ENCODE results near the gene DOK7.

The DOK7 gene

DNA sequence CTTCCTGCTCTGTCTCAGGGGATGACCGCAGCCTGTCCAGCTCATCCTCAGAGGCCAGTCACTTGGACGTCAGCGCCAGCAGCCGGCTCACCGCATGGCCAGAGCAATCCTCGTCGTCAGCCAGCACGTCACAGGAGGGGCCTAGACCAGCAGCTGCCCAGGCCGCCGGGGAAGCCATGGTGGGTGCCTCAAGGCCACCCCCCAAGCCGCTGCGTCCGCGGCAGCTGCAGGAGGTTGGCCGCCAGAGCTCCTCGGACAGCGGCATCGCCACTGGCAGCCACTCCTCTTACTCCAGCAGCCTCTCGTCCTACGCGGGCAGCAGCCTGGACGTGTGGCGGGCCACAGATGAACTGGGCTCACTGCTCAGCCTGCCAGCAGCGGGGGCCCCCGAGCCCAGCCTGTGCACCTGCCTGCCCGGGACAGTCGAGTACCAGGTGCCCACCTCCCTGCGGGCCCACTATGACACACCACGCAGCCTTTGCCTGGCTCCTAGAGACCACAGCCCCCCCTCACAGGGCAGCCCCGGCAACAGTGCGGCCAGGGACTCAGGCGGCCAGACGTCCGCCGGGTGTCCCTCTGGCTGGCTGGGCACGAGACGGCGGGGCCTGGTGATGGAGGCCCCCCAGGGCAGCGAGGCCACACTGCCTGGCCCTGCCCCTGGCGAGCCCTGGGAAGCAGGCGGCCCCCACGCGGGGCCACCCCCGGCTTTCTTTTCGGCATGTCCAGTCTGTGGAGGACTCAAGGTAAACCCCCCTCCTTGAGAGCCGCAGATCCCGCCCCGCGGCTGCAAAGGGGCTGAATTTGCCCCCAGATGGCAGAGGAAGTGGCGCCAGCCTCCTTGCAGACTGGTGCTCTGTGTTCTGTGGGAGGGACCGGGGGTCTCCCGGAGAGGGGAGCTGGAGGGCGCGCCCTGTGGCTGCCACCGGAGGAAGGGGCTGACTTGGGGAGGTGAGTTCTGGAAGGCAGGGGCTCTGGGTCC lies 29.9 kb downstream of the DOK7 start:
- DNase-seq (ENCODE audit: low spot score) (no peak), ATAC-seq (ENCODE audit: low read depth) (no peak)
- Histone ChIP-seq H3K27me3 (ENCODE audit: insufficient read depth, poor library complexity, severe bottlenecking) (no peaks in the 10 kb centered on the region), H3K27ac (ENCODE audit: poor library complexity, severe bottlenecking) (no peak overlapping the region), H3K9me3 (ENCODE audit: severe bottlenecking) (no peaks in the 10 kb centered on the region), H3K4me3 (ENCODE audit: severe bottlenecking) (no peak overlapping the region), H3K4me1 (ENCODE audit: insufficient read depth, poor library complexity, severe bottlenecking) (no peaks in the 10 kb centered on the region), H3K36me3 (ENCODE audit: low read depth) (peaks cover 12% of the 10 kb centered on the region)
- TF ChIP-seq, protein P1, sequence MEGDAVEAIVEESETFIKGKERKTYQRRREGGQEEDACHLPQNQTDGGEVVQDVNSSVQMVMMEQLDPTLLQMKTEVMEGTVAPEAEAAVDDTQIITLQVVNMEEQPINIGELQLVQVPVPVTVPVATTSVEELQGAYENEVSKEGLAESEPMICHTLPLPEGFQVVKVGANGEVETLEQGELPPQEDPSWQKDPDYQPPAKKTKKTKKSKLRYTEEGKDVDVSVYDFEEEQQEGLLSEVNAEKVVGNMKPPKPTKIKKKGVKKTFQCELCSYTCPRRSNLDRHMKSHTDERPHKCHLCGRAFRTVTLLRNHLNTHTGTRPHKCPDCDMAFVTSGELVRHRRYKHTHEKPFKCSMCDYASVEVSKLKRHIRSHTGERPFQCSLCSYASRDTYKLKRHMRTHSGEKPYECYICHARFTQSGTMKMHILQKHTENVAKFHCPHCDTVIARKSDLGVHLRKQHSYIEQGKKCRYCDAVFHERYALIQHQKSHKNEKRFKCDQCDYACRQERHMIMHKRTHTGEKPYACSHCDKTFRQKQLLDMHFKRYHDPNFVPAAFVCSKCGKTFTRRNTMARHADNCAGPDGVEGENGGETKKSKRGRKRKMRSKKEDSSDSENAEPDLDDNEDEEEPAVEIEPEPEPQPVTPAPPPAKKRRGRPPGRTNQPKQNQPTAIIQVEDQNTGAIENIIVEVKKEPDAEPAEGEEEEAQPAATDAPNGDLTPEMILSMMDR (IDR thresholded peaks at IDR 0.05; ENCODE audit: poor library complexity, severe bottlenecking) = no peak

DNA sequence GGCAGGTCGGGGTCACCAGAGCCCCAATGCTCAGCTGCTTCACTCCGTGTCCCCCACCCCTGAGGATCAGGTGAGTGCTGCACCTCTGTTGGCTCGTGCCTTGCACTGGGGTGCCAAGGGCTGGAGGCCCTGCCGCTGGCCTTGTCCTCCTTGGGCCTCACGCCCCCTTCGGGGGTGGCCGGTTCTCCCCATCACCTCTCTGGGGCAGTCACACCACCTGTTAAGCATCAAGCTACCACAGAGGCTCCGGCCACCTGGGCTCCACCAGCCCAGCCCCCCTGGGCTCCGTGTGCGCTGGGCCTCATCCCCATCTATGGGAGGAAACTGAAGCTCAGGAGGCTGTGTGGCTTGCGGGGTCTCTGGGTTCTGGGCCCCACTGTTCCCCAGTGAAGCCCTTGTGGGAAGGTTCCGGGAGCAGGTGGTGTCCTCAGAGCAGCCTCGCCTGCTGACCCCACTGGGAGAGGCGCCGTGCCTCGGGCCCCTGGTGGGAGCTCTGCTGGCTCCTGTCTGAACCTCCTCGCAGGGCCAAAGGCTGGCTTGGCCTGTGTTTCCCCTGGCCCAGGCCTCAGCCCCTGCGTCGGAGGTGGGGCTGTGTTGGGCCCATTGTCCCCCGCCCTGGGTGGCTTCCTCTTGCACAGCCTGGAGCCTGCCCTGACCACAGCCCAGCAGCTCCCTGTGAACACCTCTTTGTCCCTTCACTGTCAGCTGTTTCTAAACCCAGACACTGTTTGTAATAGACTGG lies 30.8 kb downstream of the DOK7 start:
- DNase-seq (ENCODE audit: low spot score) (no peak), ATAC-seq (ENCODE audit: low read depth) (no peak)
- TF ChIP-seq, protein P1 (IDR thresholded peaks at IDR 0.05; ENCODE audit: poor library complexity, severe bottlenecking) = no peak
- Histone ChIP-seq H3K4me1 (ENCODE audit: insufficient read depth, poor library complexity, severe bottlenecking) (no peaks in the 10 kb centered on the region), H3K36me3 (ENCODE audit: low read depth) (peaks cover 12% of the 10 kb centered on the region), H3K4me3 (ENCODE audit: severe bottlenecking) (no peak overlapping the region), H3K27ac (ENCODE audit: poor library complexity, severe bottlenecking) (no peak overlapping the region), H3K27me3 (ENCODE audit: insufficient read depth, poor library complexity, severe bottlenecking) (no peaks in the 10 kb centered on the region), H3K9me3 (ENCODE audit: severe bottlenecking) (no peaks in the 10 kb centered on the region)

- Histone ChIP-seq H3K27ac (ENCODE audit: poor library complexity, severe bottlenecking) (no peak overlapping the region), H3K9me3 (ENCODE audit: severe bottlenecking) (no peaks in the 10 kb centered on the region), H3K27me3 (ENCODE audit: insufficient read depth, poor library complexity, severe bottlenecking) (no peaks in the 10 kb centered on the region), H3K36me3 (ENCODE audit: low read depth) (peaks cover 12% of the 10 kb centered on the region), H3K4me3 (ENCODE audit: severe bottlenecking) (no peak overlapping the region), H3K4me1 (ENCODE audit: insufficient read depth, poor library complexity, severe bottlenecking) (no peaks in the 10 kb centered on the region)
- no peak for DNase-seq (ENCODE audit: low spot score)
- TF ChIP-seq, protein P1 (IDR thresholded peaks at IDR 0.05; ENCODE audit: poor library complexity, severe bottlenecking) = no peak
- no peak for ATAC-seq (ENCODE audit: low read depth)
These were observed 31.4 kb downstream of the DOK7 start for GRCh38 chr4:3494462-3494871.

- H3K36me3 ChIP-seq (ENCODE audit: low read depth) = peaks cover 12% of the 10 kb centered on the region
- H3K27me3 ChIP-seq (ENCODE audit: insufficient read depth, poor library complexity, severe bottlenecking) = no peaks in the 10 kb centered on the region
- no peak overlapping the region for H3K27ac ChIP-seq (ENCODE audit: poor library complexity, severe bottlenecking)
- no peaks in the 10 kb centered on the region for H3K4me1 ChIP-seq (ENCODE audit: insufficient read depth, poor library complexity, severe bottlenecking)
- DNase-seq (ENCODE audit: low spot score) = no peak
- no peaks in the 10 kb centered on the region for H3K9me3 ChIP-seq (ENCODE audit: severe bottlenecking)
- no peak overlapping the region for H3K4me3 ChIP-seq (ENCODE audit: severe bottlenecking)
- ATAC-seq (ENCODE audit: low read depth) = no peak
- TF ChIP-seq, protein P1 (IDR thresholded peaks at IDR 0.05; ENCODE audit: poor library complexity, severe bottlenecking) = no peak
These were observed 32.3 kb downstream of the DOK7 start for GRCh38 chr4:3495204-3495975.

Data from RWPE2 (cell line).